ENCODE data around the gene CEP290.
"Not testable (repeated sequence)": the region's sequence is repeated elsewhere in the genome, so short reads cannot be mapped to it uniquely, and the experiment has no call there.

Gene CEP290

GRCh38 chr12:88144037-88144436 is 2.1 kb upstream of the CEP290 start:
- H3K4me3 ChIP-seq (replicated peaks; ENCODE audit: insufficient read depth, low read length) = no peak overlapping the region
- no peak for DNase-seq (ENCODE audit: low read depth in 1 of 2, low spot score in 1 of 2)
- TF ChIP-seq POLR2AphosphoS5 (IDR thresholded peaks at IDR 0.05; ENCODE audit: low read depth) (no peak), SPI1 (IDR thresholded peaks at IDR 0.05; ENCODE audit: borderline replicate concordance, low read depth) (no peak), GABPA (IDR thresholded peaks at IDR 0.05; ENCODE audit: low read depth) (no peak)
- TF ChIP-seq, protein P1, sequence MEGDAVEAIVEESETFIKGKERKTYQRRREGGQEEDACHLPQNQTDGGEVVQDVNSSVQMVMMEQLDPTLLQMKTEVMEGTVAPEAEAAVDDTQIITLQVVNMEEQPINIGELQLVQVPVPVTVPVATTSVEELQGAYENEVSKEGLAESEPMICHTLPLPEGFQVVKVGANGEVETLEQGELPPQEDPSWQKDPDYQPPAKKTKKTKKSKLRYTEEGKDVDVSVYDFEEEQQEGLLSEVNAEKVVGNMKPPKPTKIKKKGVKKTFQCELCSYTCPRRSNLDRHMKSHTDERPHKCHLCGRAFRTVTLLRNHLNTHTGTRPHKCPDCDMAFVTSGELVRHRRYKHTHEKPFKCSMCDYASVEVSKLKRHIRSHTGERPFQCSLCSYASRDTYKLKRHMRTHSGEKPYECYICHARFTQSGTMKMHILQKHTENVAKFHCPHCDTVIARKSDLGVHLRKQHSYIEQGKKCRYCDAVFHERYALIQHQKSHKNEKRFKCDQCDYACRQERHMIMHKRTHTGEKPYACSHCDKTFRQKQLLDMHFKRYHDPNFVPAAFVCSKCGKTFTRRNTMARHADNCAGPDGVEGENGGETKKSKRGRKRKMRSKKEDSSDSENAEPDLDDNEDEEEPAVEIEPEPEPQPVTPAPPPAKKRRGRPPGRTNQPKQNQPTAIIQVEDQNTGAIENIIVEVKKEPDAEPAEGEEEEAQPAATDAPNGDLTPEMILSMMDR (IDR thresholded peaks at IDR 0.05; ENCODE audit: insufficient read depth, low read length) = no peak
- TF ChIP-seq, protein P2, sequence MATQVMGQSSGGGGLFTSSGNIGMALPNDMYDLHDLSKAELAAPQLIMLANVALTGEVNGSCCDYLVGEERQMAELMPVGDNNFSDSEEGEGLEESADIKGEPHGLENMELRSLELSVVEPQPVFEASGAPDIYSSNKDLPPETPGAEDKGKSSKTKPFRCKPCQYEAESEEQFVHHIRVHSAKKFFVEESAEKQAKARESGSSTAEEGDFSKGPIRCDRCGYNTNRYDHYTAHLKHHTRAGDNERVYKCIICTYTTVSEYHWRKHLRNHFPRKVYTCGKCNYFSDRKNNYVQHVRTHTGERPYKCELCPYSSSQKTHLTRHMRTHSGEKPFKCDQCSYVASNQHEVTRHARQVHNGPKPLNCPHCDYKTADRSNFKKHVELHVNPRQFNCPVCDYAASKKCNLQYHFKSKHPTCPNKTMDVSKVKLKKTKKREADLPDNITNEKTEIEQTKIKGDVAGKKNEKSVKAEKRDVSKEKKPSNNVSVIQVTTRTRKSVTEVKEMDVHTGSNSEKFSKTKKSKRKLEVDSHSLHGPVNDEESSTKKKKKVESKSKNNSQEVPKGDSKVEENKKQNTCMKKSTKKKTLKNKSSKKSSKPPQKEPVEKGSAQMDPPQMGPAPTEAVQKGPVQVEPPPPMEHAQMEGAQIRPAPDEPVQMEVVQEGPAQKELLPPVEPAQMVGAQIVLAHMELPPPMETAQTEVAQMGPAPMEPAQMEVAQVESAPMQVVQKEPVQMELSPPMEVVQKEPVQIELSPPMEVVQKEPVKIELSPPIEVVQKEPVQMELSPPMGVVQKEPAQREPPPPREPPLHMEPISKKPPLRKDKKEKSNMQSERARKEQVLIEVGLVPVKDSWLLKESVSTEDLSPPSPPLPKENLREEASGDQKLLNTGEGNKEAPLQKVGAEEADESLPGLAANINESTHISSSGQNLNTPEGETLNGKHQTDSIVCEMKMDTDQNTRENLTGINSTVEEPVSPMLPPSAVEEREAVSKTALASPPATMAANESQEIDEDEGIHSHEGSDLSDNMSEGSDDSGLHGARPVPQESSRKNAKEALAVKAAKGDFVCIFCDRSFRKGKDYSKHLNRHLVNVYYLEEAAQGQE (IDR thresholded peaks at IDR 0.05; ENCODE audit: insufficient replicate concordance, low read depth) = no peak

GRCh38 chr12:88142610-88142991 is 713 bp upstream of the CEP290 start:
- DNase-seq (ENCODE audit: low read depth in 1 of 2, low spot score in 1 of 2) = no peak
- Histone ChIP-seq H3K27ac (replicated peaks) (peak overlapping the region; percentile 85), H3K4me3 (replicated peaks; ENCODE audit: insufficient read depth, low read length) (peak overlapping the region; percentile 96), H3K27me3 (ENCODE audit: insufficient read depth, poor library complexity, severe bottlenecking) (no peaks in the 10 kb centered on the region)
- TF ChIP-seq, protein P2 (IDR thresholded peaks at IDR 0.05; ENCODE audit: insufficient replicate concordance, low read depth) = no peak
- TF ChIP-seq POLR2AphosphoS5 (IDR thresholded peaks at IDR 0.05; ENCODE audit: low read depth) (no peak), GABPA (IDR thresholded peaks at IDR 0.05; ENCODE audit: low read depth) (no peak), SPI1 (IDR thresholded peaks at IDR 0.05; ENCODE audit: borderline replicate concordance, low read depth) (no peak)
- TF ChIP-seq, protein P1 (IDR thresholded peaks at IDR 0.05; ENCODE audit: insufficient read depth, low read length) = no peak

More at GRCh38 chr12:88144037-88144436, 2.1 kb upstream of the CEP290 start:
- no peak overlapping the region for H3K27ac ChIP-seq (replicated peaks)
- no peaks in the 10 kb centered on the region for H3K27me3 ChIP-seq (ENCODE audit: insufficient read depth, poor library complexity, severe bottlenecking)

DNA sequence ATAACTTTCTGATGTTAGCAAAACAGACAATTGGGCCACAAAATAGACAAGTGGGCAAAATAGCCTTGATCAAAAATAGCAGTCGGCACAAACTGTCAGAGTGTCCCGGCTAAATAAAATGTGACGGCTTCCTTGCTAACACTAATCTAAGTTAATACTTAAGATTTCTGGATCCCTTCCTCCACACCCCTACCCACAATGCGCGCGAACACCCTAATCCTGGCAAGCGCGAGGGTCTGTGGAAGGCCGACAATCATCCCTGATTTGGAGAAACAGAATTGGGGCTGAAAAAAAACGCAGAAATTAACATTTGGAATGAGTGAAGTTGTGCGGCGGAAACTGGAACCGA is 489 bp downstream of the CEP290 start:
- Histone ChIP-seq H3K27me3 (ENCODE audit: insufficient read depth, poor library complexity, severe bottlenecking) (no peaks in the 10 kb centered on the region), H3K4me3 (replicated peaks; ENCODE audit: insufficient read depth, low read length) (peak overlapping the region; percentile 96), H3K27ac (replicated peaks) (peak overlapping the region; percentile 85)
- no peak for DNase-seq (ENCODE audit: low read depth in 1 of 2, low spot score in 1 of 2)
- TF ChIP-seq GABPA (IDR thresholded peaks at IDR 0.05; ENCODE audit: low read depth) (no peak), POLR2AphosphoS5 (IDR thresholded peaks at IDR 0.05; ENCODE audit: low read depth) (no peak), SPI1 (IDR thresholded peaks at IDR 0.05; ENCODE audit: borderline replicate concordance, low read depth) (no peak)

- DNase-seq (ENCODE audit: low read depth in 1 of 2, low spot score in 1 of 2); H3K27me3 ChIP-seq (ENCODE audit: insufficient read depth, poor library complexity, severe bottlenecking); H3K27ac ChIP-seq (replicated peaks); H3K4me3 ChIP-seq (replicated peaks; ENCODE audit: insufficient read depth, low read length): not testable (repeated sequence)
These were observed 2.2 kb downstream of the CEP290 start for GRCh38 chr12:88139711-88140110.

- not testable (repeated sequence) for H3K4me3 ChIP-seq (replicated peaks; ENCODE audit: insufficient read depth, low read length); H3K27me3 ChIP-seq (ENCODE audit: insufficient read depth, poor library complexity, severe bottlenecking); H3K27ac ChIP-seq (replicated peaks); DNase-seq (ENCODE audit: low read depth in 1 of 2, low spot score in 1 of 2)
These were observed 8.7 kb downstream of the CEP290 start for GRCh38 chr12:88133181-88133580.

All from HL-60 (cell line).